Smooth muscle cell of the pulmonary artery (primary cell): Measurements from ENCODE around the gene RPS3A. TPM values are rescaled to one million over a fixed set of nuclear protein-coding genes. Genes with fewer than 3 reads are reported as not detected.

ENCODE experiments used
- total RNA-seq: library from RNA; depleted of rRNA; stranded (reverse); fragments of >200 nt; gene quantifications from 2 replicates; pipeline ENCODE4 v1.2.3, GENCODE V29; 2014

RPS3A gene
- total RNA-seq = 1,054 and 1,209 TPM in 2 replicates

GRCh38 chr4:151099229-151099975 is at the start of gene RPS3A:
Gene RPS3A, plus strand, starts transcription at chr4:151099628. Its CDS starts 25 bp downstream, at chr4:151099653.

Other genes starting within 250 kb of the RPS3A start
- 51.9 and 58.8 TPM in 2 replicates for gene LRBA, start 84.3 kb upstream of the RPS3A start, total RNA-seq
- not detected in 2 replicates for gene PRSS48, start 177.5 kb downstream of the RPS3A start, total RNA-seq
- 20.3 and 48.0 TPM in 2 replicates for gene SH3D19, start 226.0 kb downstream of the RPS3A start, total RNA-seq